ENCODE data around the gene B3GALT4.

B3GALT4 gene

GRCh38 chr6:33292996-33293682, 16.2 kb downstream of the B3GALT4 start:
- DNase-seq, result no peak

DNA sequence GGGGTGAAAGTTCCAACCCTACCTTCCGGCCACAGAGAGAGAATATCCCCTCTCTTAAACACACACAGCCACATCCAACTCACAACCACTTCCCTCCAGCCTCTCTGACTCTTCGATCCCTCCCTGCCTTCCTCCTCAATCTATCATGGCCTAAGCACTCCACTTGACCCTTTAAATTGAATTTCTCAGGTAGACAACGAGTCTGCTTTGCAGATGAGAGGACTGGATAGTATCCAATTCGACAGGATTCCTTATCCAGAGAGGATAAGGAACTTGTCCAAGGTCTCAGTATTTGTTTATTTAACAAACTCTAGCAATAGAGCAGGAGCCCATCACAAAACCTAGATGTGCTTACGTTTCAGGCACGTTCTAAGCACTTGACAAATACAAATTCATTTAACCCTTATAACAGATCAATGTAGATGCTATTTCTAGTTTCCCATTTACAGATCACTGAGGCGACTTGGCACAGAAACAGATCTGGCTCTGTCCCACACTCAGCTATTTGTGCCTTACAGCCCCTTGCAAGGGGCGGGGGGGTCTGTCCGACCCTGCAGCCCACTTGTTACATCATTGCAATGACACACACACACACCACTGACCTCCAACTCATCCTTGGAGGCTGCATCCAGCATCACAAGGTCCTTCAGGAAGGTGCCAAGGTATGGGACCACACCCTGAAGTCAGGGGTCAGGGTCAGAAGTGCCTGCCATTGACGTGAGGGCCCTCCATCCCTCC, 17.3 kb downstream of the B3GALT4 start:
- no peak for DNase-seq

GRCh38 chr6:33295621-33296369, 18.9 kb downstream of the B3GALT4 start:
- no peak for DNase-seq

DNA sequence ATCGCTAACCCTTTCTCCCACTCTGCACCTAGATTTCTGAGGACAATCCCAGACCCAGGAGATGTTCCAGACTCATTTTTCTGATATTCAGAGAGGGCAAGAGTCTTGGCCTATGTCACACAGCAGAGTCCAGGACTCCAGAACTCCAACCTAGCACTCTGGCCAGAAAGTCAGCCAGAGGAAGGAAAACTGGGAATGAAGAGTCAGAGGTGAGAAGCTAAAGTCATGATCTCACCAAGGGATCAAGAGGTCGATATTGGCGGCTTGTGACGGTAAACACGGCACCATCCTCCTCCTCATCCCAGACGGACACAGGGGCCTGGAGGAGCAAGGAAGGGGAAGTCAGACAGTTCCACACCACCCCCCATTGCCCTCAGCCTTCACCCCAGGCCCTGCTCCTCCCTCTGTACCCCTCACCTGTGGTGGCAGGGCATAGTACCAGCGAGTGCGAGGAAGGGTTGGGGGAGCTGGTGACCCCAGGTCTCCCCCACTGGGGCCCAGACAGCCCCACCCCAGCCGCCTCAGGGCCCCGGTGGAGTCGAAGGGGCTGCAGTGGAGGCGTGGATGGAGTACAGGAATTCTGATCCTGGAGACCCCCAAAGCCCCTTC, 20.0 kb downstream of the B3GALT4 start:
- no peak for DNase-seq

DNA sequence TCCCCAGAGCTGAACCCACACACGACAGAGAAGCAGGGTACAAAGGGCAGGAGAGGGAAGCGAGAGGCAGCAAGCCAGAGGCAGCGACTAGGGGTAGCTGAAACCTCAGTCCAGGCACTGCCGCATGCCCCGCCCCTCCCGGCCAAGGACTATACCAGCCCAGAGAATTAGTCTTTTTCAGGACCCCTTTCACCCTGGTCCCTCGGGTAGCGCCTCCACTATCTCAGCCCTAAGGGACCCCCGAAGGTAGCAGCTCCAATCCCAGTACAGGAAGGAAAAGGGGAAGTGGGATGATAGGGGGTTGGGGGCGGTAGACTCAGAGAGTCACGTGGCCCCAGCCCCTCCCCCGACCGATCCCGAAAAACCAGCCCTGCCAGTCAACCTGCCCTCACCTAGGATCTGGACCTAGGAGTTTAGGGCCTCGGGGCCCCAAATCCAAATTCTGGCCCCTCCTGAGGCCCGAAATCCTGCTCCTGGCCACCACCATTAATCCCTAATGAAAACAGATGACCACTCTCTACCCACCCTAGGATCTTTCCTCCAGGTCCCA, 20.6 kb downstream of the B3GALT4 start:
- DNase-seq, result no peak

GRCh38 chr6:33297956-33298772, 21.2 kb downstream of the B3GALT4 start:
- DNase-seq, result peak; percentile 76

- DNase-seq, result peak; percentile 71
Measured at GRCh38 chr6:33298773-33299236, 21.9 kb downstream of the B3GALT4 start, which contains the start of gene RGL2. Gene RGL2, minus strand, starts transcription at chr6:33298942. Its CDS starts 332 bp downstream, at chr6:33298610.

- DNase-seq, result peak; percentile 95
Measured at GRCh38 chr6:33299237-33299944, 22.5 kb downstream of the B3GALT4 start.

- DNase-seq, result no peak
Measured at GRCh38 chr6:33301877-33302276, 25.0 kb downstream of the B3GALT4 start.

DNA sequence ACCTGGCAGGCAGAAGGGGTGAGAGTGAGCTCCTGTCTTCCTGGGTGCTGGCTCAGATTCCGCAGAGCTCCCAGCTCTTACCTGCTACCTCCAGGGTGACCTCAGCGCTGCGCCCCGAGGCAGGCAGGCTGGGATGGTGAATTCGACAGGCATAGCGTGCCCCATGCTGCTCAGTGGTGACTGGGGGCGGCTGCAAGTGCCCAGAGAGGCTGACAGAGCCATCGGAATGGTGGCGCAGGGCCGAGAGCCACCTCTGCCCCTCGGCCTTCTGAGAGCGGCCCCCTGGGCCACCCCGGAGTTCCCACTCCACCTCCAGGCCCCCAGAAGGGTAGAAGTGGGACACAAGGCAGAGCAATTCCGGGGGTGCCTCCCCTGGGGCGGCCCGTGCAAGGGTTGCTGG, 27.3 kb downstream of the B3GALT4 start:
- no peak for DNase-seq

DNA sequence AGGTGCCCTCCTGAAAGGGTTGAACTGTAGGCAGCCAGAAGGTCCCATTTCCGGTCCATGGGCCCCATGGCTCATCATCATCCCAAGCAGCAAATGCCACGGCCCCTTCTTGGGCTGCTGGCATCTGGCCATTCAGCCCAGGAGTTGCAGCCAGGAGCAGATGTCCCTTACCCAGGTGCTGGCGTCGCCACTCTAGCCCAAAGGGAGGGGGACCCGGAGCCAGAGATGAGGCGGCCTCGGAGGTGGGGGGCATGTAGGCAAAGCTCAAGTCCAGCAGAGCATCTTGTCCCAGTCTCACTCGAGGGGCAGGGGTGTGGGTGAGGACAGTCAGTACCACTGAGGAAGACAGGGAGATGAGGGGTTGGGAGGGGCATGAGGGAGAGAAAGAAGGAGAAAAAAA, 28.1 kb downstream of the B3GALT4 start:
- no peak for DNase-seq

GRCh38 chr6:33306356-33306755, 29.4 kb downstream of the B3GALT4 start:
- no peak for DNase-seq

GRCh38 chr6:33312361-33313104, 35.6 kb downstream of the B3GALT4 start:
- DNase-seq, result peak; percentile 89

GRCh38 chr6:33313105-33313708, 36.3 kb downstream of the B3GALT4 start:
- DNase-seq, result peak; percentile 66

GRCh38 chr6:33313709-33314514, 37.0 kb downstream of the B3GALT4 start, which contains the start of gene TAPBP:
Gene TAPBP, minus strand, starts transcription at chr6:33314078. Its CDS starts 37 bp downstream, at chr6:33314041.
- DNase-seq, result peak; percentile 89

GRCh38 chr6:33314515-33314942, 37.6 kb downstream of the B3GALT4 start:
- peak; percentile 75 for DNase-seq

DNA sequence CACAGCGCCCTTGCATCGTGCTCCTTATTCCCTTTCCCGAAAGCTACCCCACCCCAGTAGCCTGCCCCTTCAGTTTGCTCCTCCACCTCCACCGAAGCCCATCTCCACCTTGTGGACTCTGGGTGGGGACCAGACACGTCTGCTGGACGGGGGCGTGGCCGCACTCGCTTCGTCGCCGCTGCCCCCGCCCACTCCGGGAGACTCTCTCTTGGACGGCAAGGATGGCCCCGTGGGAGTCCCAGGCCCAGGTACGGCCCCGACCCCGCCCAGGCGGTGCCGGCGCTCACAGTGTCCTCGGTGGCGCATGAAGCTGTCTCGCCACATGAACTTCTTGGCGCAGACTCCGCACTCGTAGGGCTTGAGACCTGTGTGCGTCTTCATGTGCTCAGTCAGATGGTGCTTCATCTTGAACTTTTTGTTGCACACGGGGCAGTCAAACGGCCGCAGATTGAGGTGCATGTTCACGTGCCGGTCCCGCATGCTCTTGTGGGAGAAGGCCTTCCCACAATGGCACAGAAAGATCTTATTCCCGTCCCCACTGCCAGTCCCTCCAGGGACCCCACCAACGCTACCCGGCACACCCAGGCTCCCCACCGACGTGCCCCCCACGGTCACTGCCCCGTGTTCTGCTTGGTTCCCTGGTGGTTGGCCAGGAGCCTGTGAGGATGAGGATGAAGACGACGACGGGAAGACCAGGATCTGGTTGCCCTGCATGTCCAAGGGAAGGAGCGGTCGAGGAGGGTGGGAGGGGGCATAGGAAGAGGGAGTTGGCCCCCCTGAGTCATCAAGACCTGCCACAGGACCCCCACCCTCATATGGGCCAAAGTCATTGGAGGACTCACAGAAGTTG, 38.2 kb downstream of the B3GALT4 start:
- peak; percentile 44 for DNase-seq
